H9 (cell line): ENCODE results near the gene ZBTB7A. TPM values are rescaled to one million over a fixed set of nuclear protein-coding genes. Genes with fewer than 3 reads are reported as not detected.

Source experiments
- DNase-seq: peaks from one replicate; pipeline ENCODE4 v3.0.0-alpha.2; 2017
- H2AFZ ChIP-seq: one replicate; pipeline ENCODE4 v1.6.1; 2013; ENCODE audit warnings: mild to moderate bottlenecking, low read length, control low read depth, moderate library complexity
- H2AK5ac ChIP-seq: 2 replicates; pipeline ENCODE4 v1.6.1; 2013; ENCODE audit warnings: low read length, control low read depth, mixed read lengths; ENCODE audit not compliant: insufficient read length
- H2BK120ac ChIP-seq: one replicate; pipeline ENCODE4 v1.6.1; 2013; ENCODE audit warnings: low read depth, mild to moderate bottlenecking, low read length, control low read depth, inconsistent platforms; ENCODE audit not compliant: poor library complexity, severe bottlenecking
- H2BK12ac ChIP-seq: 2 replicates; pipeline ENCODE4 v1.6.1; 2013; ENCODE audit warnings: low read length, control low read depth, mixed read lengths, low read depth; ENCODE audit not compliant: insufficient read length
- H2BK15ac ChIP-seq: 2 replicates; pipeline ENCODE4 v1.6.1; 2013; ENCODE audit warnings: low read depth, low read length, control low read depth
- H2BK20ac ChIP-seq: one replicate; pipeline ENCODE4 v1.6.1; 2013; ENCODE audit warnings: low read depth, mild to moderate bottlenecking, low read length, control low read depth, inconsistent platforms; ENCODE audit not compliant: poor library complexity, severe bottlenecking
- H2BK5ac ChIP-seq: 2 replicates; pipeline ENCODE4 v1.6.1; 2013; ENCODE audit warnings: low read length, control low read depth, mixed read lengths; ENCODE audit not compliant: insufficient read length
- H3K14ac ChIP-seq: 2 replicates; pipeline ENCODE4 v1.6.1; 2013; ENCODE audit warnings: low read length, control low read depth; ENCODE audit not compliant: insufficient read depth
- H3K18ac ChIP-seq: 2 replicates; pipeline ENCODE4 v1.6.1; 2013; ENCODE audit warnings: low read depth, mild to moderate bottlenecking, mixed read lengths, low read length, control low read depth; ENCODE audit not compliant: insufficient read length
- H3K23ac ChIP-seq: 2 replicates; pipeline ENCODE4 v1.6.1; 2013; ENCODE audit warnings: low read length, control low read depth, mixed read lengths, low read depth; ENCODE audit not compliant: insufficient read length
- H3K23me2 ChIP-seq: 2 replicates; pipeline ENCODE4 v1.6.1; 2013; ENCODE audit warnings: low read depth, mild to moderate bottlenecking, mixed read lengths, low read length, control low read depth; ENCODE audit not compliant: insufficient read length, poor library complexity, severe bottlenecking
- H3K27ac ChIP-seq: 2 replicates; pipeline ENCODE4 v1.5.1; 2013; ENCODE audit warnings: low read length, control low read depth, mixed read lengths, low read depth; ENCODE audit not compliant: insufficient read length
- H3K27me3 ChIP-seq: 2 replicates; pipeline ENCODE4 v1.6.1; 2013; ENCODE audit warnings: low read length, control low read depth, inconsistent platforms; ENCODE audit not compliant: insufficient read depth
- H3K4ac ChIP-seq: 2 replicates; pipeline ENCODE4 v1.6.1; 2013; ENCODE audit warnings: low read depth, mild to moderate bottlenecking, control low read depth, inconsistent platforms, low read length, moderate library complexity
- H3K4me1 ChIP-seq: 2 replicates; pipeline ENCODE4 v1.6.1; 2013; ENCODE audit warnings: low read length, control low read depth, inconsistent platforms; ENCODE audit not compliant: insufficient read depth
- H3K4me2 ChIP-seq: 2 replicates; pipeline ENCODE4 v1.6.1; 2013; ENCODE audit warnings: low read length, control low read depth, mixed read lengths; ENCODE audit not compliant: insufficient read length, insufficient read depth
- H3K56ac ChIP-seq: 2 replicates; pipeline ENCODE4 v1.6.1; 2013; ENCODE audit warnings: low read depth, mild to moderate bottlenecking, mixed read lengths, low read length, control low read depth; ENCODE audit not compliant: insufficient read length
- H3K79me1 ChIP-seq: 2 replicates; pipeline ENCODE4 v1.6.1; 2013; ENCODE audit warnings: low read depth, mild to moderate bottlenecking, moderate library complexity, low read length, control low read depth, inconsistent platforms; ENCODE audit not compliant: insufficient read depth, poor library complexity, severe bottlenecking
- H3K79me2 ChIP-seq: 2 replicates; pipeline ENCODE4 v1.6.1; 2013; ENCODE audit warnings: low read length, control low read depth, inconsistent platforms; ENCODE audit not compliant: insufficient read depth
- H3K9ac ChIP-seq: 2 replicates; pipeline ENCODE4 v1.6.1; 2013; ENCODE audit warnings: low read length, control low read depth, mixed read lengths; ENCODE audit not compliant: insufficient read length; ENCODE audit errors: extremely low read depth
- H3K9me3 ChIP-seq: one replicate; pipeline ENCODE4 v1.6.1; 2013; ENCODE audit warnings: low read depth, low read length, inconsistent platforms; ENCODE audit not compliant: control insufficient read depth
- H3T11ph ChIP-seq: one replicate; pipeline ENCODE4 v1.6.1; 2013; ENCODE audit warnings: mild to moderate bottlenecking, low read length, control low read depth, inconsistent platforms
- H4K20me1 ChIP-seq: one replicate; pipeline ENCODE4 v1.6.1; 2013; ENCODE audit not compliant: control insufficient read depth, insufficient read length, insufficient read depth
- H4K5ac ChIP-seq: 2 replicates; pipeline ENCODE4 v1.6.1; 2013; ENCODE audit warnings: low read depth, mild to moderate bottlenecking, mixed read lengths, low read length, control low read depth; ENCODE audit not compliant: insufficient read length
- H4K8ac ChIP-seq: replicated peaks from 2 replicates; pipeline ENCODE4 v1.6.1; 2013; ENCODE audit warnings: low read length, control low read depth, mixed read lengths, low read depth; ENCODE audit not compliant: insufficient read length
- H4K91ac ChIP-seq: 2 replicates; pipeline ENCODE4 v1.6.1; 2013; ENCODE audit warnings: low read depth, mild to moderate bottlenecking, moderate library complexity, mixed read lengths, low read length, control low read depth; ENCODE audit not compliant: insufficient read length
- H3K27ac Mint-ChIP-seq, 3 experiments: 2 replicates in 2 of 3; 3 replicates in 1 of 3; pipeline ENCODE4 v1.8.0; 2020 to 2021; ENCODE audit warnings: mixed read lengths in 3 of 3, mild to moderate bottlenecking in 1 of 3, moderate library complexity in 1 of 3
- H3K27me3 Mint-ChIP-seq: 2 replicates; pipeline ENCODE4 v1.8.0; 2021; ENCODE audit warnings: low read depth, mild to moderate bottlenecking, moderate library complexity, mixed read lengths
- H3K36me3 Mint-ChIP-seq, 3 experiments: 2 replicates in 2 of 3; 3 replicates in 1 of 3; pipeline ENCODE4 v1.8.0; 2020 to 2021; ENCODE audit warnings: low read depth in 3 of 3, mixed read lengths in 3 of 3; ENCODE audit not compliant: insufficient read depth in 1 of 3
- H3K4me1 Mint-ChIP-seq, 2 experiments: 2 replicates each; pipeline ENCODE4 v1.8.0; 2020; ENCODE audit warnings: mixed read lengths in 2 of 2
- H3K4me3 Mint-ChIP-seq, 2 experiments: 2 replicates in 1 of 2; 3 replicates in 1 of 2; pipeline ENCODE4 v1.8.0; 2020 to 2021; ENCODE audit warnings: mild to moderate bottlenecking in 2 of 2, mixed read lengths in 2 of 2, moderate library complexity in 1 of 2
- H3K9me3 Mint-ChIP-seq, 2 experiments: 2 replicates in 1 of 2; 3 replicates in 1 of 2; pipeline ENCODE4 v1.8.0; 2020; ENCODE audit warnings: mild to moderate bottlenecking in 2 of 2, mixed read lengths in 2 of 2, moderate library complexity in 1 of 2
- WGBS: extraction: QIAGEN DNeasy Blood & Tissue Kit; methylation state at CpG from one replicate; pipeline ENCODE4 v1.1.7; 2013; ENCODE audit warnings: missing lambda C conversion rate, low lambda C conversion rate, mixed read lengths; ENCODE audit not compliant: insufficient read length; ENCODE audit errors: extremely low coverage; 5-methylcytosine and 5-hydroxymethylcytosine counted together
- total RNA-seq: library from RNA; stranded (reverse); gene quantifications from 2 replicates; pipeline ENCODE4 v1.2.1, GENCODE V29; 2021
- TF ChIP-seq, protein P1 (sequence below): fragments of 200-600 bp; sonication (generic); conservative IDR thresholded peaks from 3 replicates; pipeline ENCODE4 v1.8.0; 2021; ENCODE audit warnings: antibody characterized with exemption, mild to moderate bottlenecking

Gene ZBTB7A
- total RNA-seq, 1 experiment from 2014 or later: 24.9 TPM

DNA sequence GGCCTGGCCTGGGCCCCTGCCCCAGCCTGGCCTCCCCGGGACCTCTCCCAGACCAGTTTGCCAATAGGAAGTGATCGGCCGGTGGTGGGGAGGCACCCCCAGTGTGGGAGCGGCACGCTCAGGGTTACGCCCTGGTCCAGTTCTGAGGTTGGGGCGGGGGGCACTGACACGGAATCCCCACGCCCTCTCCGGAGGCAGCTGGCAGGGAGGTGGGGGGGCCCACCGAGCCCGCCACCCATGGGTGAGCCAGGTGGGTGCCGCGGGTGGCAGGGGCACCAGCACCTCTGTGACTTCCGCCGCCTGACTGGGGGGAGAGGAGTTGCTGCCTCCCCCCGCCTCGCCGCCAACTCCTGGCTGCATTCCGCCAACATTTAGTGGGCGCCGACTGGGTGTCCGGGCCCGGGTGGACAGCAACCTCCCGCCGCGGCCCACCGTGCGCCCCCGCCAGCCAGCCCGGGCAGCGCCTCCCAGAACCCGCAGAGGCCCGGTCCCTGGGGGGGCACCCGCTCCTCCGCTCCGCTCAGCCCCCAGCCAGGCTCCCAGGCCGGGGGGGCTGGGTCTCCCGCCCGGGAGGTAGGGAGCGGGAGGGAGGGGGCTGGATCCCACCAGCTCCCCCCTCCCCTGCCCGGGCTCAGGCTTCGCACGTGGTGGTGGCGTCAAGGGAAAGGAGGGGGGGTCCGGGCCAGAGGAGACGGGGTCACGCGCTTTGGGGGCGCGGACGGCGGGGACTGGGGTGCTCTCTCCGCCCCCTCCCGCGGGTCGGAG, 2.0 kb downstream of the ZBTB7A start:
- no peak overlapping the region for H3K56ac ChIP-seq
- TF ChIP-seq, protein P1, sequence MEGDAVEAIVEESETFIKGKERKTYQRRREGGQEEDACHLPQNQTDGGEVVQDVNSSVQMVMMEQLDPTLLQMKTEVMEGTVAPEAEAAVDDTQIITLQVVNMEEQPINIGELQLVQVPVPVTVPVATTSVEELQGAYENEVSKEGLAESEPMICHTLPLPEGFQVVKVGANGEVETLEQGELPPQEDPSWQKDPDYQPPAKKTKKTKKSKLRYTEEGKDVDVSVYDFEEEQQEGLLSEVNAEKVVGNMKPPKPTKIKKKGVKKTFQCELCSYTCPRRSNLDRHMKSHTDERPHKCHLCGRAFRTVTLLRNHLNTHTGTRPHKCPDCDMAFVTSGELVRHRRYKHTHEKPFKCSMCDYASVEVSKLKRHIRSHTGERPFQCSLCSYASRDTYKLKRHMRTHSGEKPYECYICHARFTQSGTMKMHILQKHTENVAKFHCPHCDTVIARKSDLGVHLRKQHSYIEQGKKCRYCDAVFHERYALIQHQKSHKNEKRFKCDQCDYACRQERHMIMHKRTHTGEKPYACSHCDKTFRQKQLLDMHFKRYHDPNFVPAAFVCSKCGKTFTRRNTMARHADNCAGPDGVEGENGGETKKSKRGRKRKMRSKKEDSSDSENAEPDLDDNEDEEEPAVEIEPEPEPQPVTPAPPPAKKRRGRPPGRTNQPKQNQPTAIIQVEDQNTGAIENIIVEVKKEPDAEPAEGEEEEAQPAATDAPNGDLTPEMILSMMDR: no peak
- H3K23me2 ChIP-seq: peaks cover 15% of the 10 kb centered on the region
- peaks cover 31% of the 10 kb centered on the region; the same call in 1 of the 2 replicates for H3K79me2 ChIP-seq
- no peak overlapping the region for H3K4ac ChIP-seq
- H2BK120ac ChIP-seq: no peak overlapping the region
- no peak overlapping the region for H3K27ac ChIP-seq
- H2AFZ ChIP-seq: no peak overlapping the region
- Mint-ChIP-seq H3K4me1 (peaks cover 11 to 28% of the 10 kb centered on the region in 2 experiments), H3K4me3 (peak overlapping the region; percentile 73 to 87), H3K36me3 (peaks cover 0 to 7% (median 4%) of the 10 kb centered on the region in 3 experiments; a peak in 2 of 7 replicates), H3K27ac (no peak overlapping the region), H3K9me3 (no peaks in the 10 kb centered on the region; a peak in 2 of 5 replicates), H3K27me3 (peaks cover 22% of the 10 kb centered on the region)
- H2BK5ac ChIP-seq: no peak overlapping the region
- H3K9ac ChIP-seq: peak overlapping the region; percentile 46
- peak overlapping the region; percentile 38 for H3K18ac ChIP-seq
- no peak overlapping the region for H2BK12ac ChIP-seq
- WGBS: no CpG with 5 or more reads among the region's 57 CpGs
- H3K14ac ChIP-seq: peak overlapping the region; percentile 51; the same call in 1 of the 2 replicates
- H3K9me3 ChIP-seq: no peaks in the 10 kb centered on the region
- peaks cover 6% of the 10 kb centered on the region for H3K79me1 ChIP-seq
- H3K4me2 ChIP-seq: peak overlapping the region; percentile 36
- peak; percentile 42 for DNase-seq
- H4K20me1 ChIP-seq: peaks cover 3% of the 10 kb centered on the region
- no peak overlapping the region for H2AK5ac ChIP-seq
- H4K91ac ChIP-seq: no peak overlapping the region
- H3T11ph ChIP-seq: no peak overlapping the region
- no peak overlapping the region for H4K5ac ChIP-seq
- H3K23ac ChIP-seq: no peak overlapping the region
- H2BK15ac ChIP-seq: no peak overlapping the region
- no peak overlapping the region for H2BK20ac ChIP-seq
- no peaks in the 10 kb centered on the region; the same call in 1 of the 2 replicates for H3K4me1 ChIP-seq
- peaks cover 10% of the 10 kb centered on the region; the same call in 1 of the 2 replicates for H3K27me3 ChIP-seq
- H4K8ac ChIP-seq: no peak overlapping the region
